ENCODE data around the gene ZNF595.
"Not testable (repeated sequence)": the region's sequence is repeated elsewhere in the genome, so short reads cannot be mapped to it uniquely, and the experiment has no call there.

The ZNF595 gene

GRCh38 chr4:52804-53479 lies at the start of gene ZNF595:
TSS of gene ZNF595 (plus strand) at chr4:53321. CDS start at chr4:53489, 168 bp downstream.
- FAIRE-seq; DNase-seq (ENCODE audit: insufficient read length, low spot score): not testable (repeated sequence)

GRCh38 chr4:9937-10870 lies 42.9 kb upstream of the ZNF595 start:
- FAIRE-seq; DNase-seq (ENCODE audit: insufficient read length, low spot score): not testable (repeated sequence)

GRCh38 chr4:11095-11815 lies 41.9 kb upstream of the ZNF595 start:
- DNase-seq (ENCODE audit: insufficient read length, low spot score); FAIRE-seq: not testable (repeated sequence)

GRCh38 chr4:11816-12417 lies 41.2 kb upstream of the ZNF595 start:
- not testable (repeated sequence) for FAIRE-seq; DNase-seq (ENCODE audit: insufficient read length, low spot score)

- not testable (repeated sequence) for FAIRE-seq; DNase-seq (ENCODE audit: insufficient read length, low spot score)
Measured at GRCh38 chr4:18128-18527, 35.0 kb upstream of the ZNF595 start.

- not testable (repeated sequence) for DNase-seq (ENCODE audit: insufficient read length, low spot score); FAIRE-seq
Measured at GRCh38 chr4:18589-18988, 34.5 kb upstream of the ZNF595 start.

GRCh38 chr4:22882-23281 lies 30.2 kb upstream of the ZNF595 start:
- not testable (repeated sequence) for FAIRE-seq; DNase-seq (ENCODE audit: insufficient read length, low spot score)

GRCh38 chr4:24359-24758 lies 28.8 kb upstream of the ZNF595 start:
- FAIRE-seq; DNase-seq (ENCODE audit: insufficient read length, low spot score): not testable (repeated sequence)

GRCh38 chr4:27501-27900 lies 25.6 kb upstream of the ZNF595 start:
- FAIRE-seq; DNase-seq (ENCODE audit: insufficient read length, low spot score): not testable (repeated sequence)

- not testable (repeated sequence) for FAIRE-seq; DNase-seq (ENCODE audit: insufficient read length, low spot score)
Measured at GRCh38 chr4:28767-29542, 24.2 kb upstream of the ZNF595 start.

- not testable (repeated sequence) for DNase-seq (ENCODE audit: insufficient read length, low spot score); FAIRE-seq
Measured at GRCh38 chr4:33314-33713, 19.8 kb upstream of the ZNF595 start.

GRCh38 chr4:36559-37415 lies 16.3 kb upstream of the ZNF595 start:
- FAIRE-seq; DNase-seq (ENCODE audit: insufficient read length, low spot score): not testable (repeated sequence)

- not testable (repeated sequence) for DNase-seq (ENCODE audit: insufficient read length, low spot score)
Measured at GRCh38 chr4:38202-38601, 14.9 kb upstream of the ZNF595 start.

GRCh38 chr4:43375-43774 lies 9.7 kb upstream of the ZNF595 start:
- not testable (repeated sequence) for FAIRE-seq

More at GRCh38 chr4:38202-38601, 14.9 kb upstream of the ZNF595 start:
- not testable (repeated sequence) for FAIRE-seq

GRCh38 chr4:51253-51652 lies 1.9 kb upstream of the ZNF595 start:
- not testable (repeated sequence) for FAIRE-seq; DNase-seq (ENCODE audit: insufficient read length, low spot score)

More at GRCh38 chr4:43375-43774, 9.7 kb upstream of the ZNF595 start:
- DNase-seq (ENCODE audit: insufficient read length, low spot score): not testable (repeated sequence)

- FAIRE-seq: not testable (repeated sequence)
Measured at GRCh38 chr4:51655-52277, 1.4 kb upstream of the ZNF595 start.

GRCh38 chr4:53521-53920 lies 400 bp downstream of the ZNF595 start:
- FAIRE-seq; DNase-seq (ENCODE audit: insufficient read length, low spot score): not testable (repeated sequence)

More at GRCh38 chr4:51655-52277, 1.4 kb upstream of the ZNF595 start:
- DNase-seq (ENCODE audit: insufficient read length, low spot score): not testable (repeated sequence)

Data from D721Med (cell line).